ENCODE results near the gene F8.
A peak's percentile ranks its signal among the peaks of the same experiment; 100 is the strongest.
"Not testable (repeated sequence)": the region's sequence is repeated elsewhere in the genome, so short reads cannot be mapped to it uniquely, and the experiment has no call there.

F8 gene

GRCh38 chrX:154818916-154819770, 203.4 kb downstream of the F8 start:
- no peak for DNase-seq (ENCODE audit: extremely low read depth in 1 of 2, low read depth in 1 of 2)

GRCh38 chrX:154817048-154817618, 205.4 kb downstream of the F8 start:
- DNase-seq (ENCODE audit: extremely low read depth in 1 of 2, low read depth in 1 of 2): not testable (repeated sequence)

GRCh38 chrX:154816326-154816898, 206.1 kb downstream of the F8 start:
- not testable (repeated sequence) for DNase-seq (ENCODE audit: extremely low read depth in 1 of 2, low read depth in 1 of 2)

- DNase-seq (ENCODE audit: extremely low read depth in 1 of 2, low read depth in 1 of 2): no peak
Measured at GRCh38 chrX:154815274-154815818, 207.2 kb downstream of the F8 start.

- DNase-seq (ENCODE audit: extremely low read depth in 1 of 2, low read depth in 1 of 2): no peak
Measured at GRCh38 chrX:154813801-154814200, 208.7 kb downstream of the F8 start.

GRCh38 chrX:154812341-154813101, 210.0 kb downstream of the F8 start:
- DNase-seq (ENCODE audit: extremely low read depth in 1 of 2, low read depth in 1 of 2): no peak

GRCh38 chrX:154809939-154810665, 212.4 kb downstream of the F8 start:
- DNase-seq (ENCODE audit: extremely low read depth in 1 of 2, low read depth in 1 of 2): no peak

- no peak for DNase-seq (ENCODE audit: extremely low read depth in 1 of 2, low read depth in 1 of 2)
Measured at GRCh38 chrX:154806837-154807501, 215.6 kb downstream of the F8 start.

GRCh38 chrX:154805696-154806091, 216.8 kb downstream of the F8 start:
- no peak for DNase-seq (ENCODE audit: extremely low read depth in 1 of 2, low read depth in 1 of 2)

- DNase-seq (ENCODE audit: extremely low read depth in 1 of 2, low read depth in 1 of 2): peak; percentile 14 to 57
Measured at GRCh38 chrX:154804957-154805695, 217.4 kb downstream of the F8 start, which contains the start of gene MPP1. MPP1 (minus strand) TSS chrX:154805485; CDS start chrX:154805373, 112 bp downstream.

- DNase-seq (ENCODE audit: extremely low read depth in 1 of 2, low read depth in 1 of 2): no peak
Measured at GRCh38 chrX:154804261-154804956, 218.1 kb downstream of the F8 start.

GRCh38 chrX:154802947-154803346, 219.6 kb downstream of the F8 start:
- no peak for DNase-seq (ENCODE audit: extremely low read depth in 1 of 2, low read depth in 1 of 2)

GRCh38 chrX:154800478-154801210, 221.9 kb downstream of the F8 start:
- DNase-seq (ENCODE audit: extremely low read depth in 1 of 2, low read depth in 1 of 2): no peak

GRCh38 chrX:154799556-154800348, 222.8 kb downstream of the F8 start:
- no peak for DNase-seq (ENCODE audit: extremely low read depth in 1 of 2, low read depth in 1 of 2)

- no peak for DNase-seq (ENCODE audit: extremely low read depth in 1 of 2, low read depth in 1 of 2)
Measured at GRCh38 chrX:154797006-154797405, 225.5 kb downstream of the F8 start.

GRCh38 chrX:154795016-154795415, 227.5 kb downstream of the F8 start:
- DNase-seq (ENCODE audit: extremely low read depth in 1 of 2, low read depth in 1 of 2): no peak
